Uterus (tissue), 2 donors: ENCODE measurements around the gene CHST13.

ENCODE experiments used
- CTCF ChIP-seq, 4 experiments: fragments of 200-600 bp in 2 of 4; fragments of 450-650 bp in 2 of 4; sonication (generic) in 2 of 4; IDR thresholded peaks; one replicate each; pipeline ENCODE4 v1.5.1; 2016 to 2019; ENCODE audit warnings: antibody characterized with exemption in 4 of 4, mild to moderate bottlenecking in 2 of 4, moderate library complexity in 1 of 4
- POLR2A ChIP-seq, 2 donors: fragments of 450-650 bp; IDR thresholded peaks; one replicate each; pipeline ENCODE4 v1.6.1; 2016; ENCODE audit warnings: antibody characterized with exemption in 2 of 2, mild to moderate bottlenecking in 1 of 2, moderate library complexity in 1 of 2

GRCh38 chr3:126556637-126557414 is 32.9 kb downstream of the CHST13 start:
- TF ChIP-seq CTCF (IDR thresholded peaks at IDR 0.05): no peak
- TF ChIP-seq POLR2A (IDR thresholded peaks at IDR 0.05): no peak
